Measurements from ENCODE around the gene KIF4A.

DNA sequence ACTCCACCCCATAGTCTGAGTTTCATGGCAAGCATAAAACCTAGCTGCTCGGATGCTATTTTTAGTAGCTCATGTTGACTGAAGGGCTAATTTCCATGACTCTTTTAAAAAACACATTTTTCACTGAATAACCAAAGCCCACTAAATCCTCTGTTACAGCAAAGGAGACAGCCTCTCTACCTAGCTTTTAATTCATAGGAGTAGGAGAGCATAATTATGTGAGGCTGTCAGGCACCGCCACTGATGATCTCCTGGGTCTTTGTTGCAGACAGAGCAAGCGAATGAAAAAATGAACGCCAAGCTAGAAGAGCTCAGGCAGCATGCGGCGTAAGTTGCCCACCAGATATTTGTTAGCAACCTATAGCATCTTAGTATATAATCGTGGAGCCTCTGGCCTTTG lies 53.5 kb downstream of the KIF4A start:
- TF ChIP-seq, protein P1, sequence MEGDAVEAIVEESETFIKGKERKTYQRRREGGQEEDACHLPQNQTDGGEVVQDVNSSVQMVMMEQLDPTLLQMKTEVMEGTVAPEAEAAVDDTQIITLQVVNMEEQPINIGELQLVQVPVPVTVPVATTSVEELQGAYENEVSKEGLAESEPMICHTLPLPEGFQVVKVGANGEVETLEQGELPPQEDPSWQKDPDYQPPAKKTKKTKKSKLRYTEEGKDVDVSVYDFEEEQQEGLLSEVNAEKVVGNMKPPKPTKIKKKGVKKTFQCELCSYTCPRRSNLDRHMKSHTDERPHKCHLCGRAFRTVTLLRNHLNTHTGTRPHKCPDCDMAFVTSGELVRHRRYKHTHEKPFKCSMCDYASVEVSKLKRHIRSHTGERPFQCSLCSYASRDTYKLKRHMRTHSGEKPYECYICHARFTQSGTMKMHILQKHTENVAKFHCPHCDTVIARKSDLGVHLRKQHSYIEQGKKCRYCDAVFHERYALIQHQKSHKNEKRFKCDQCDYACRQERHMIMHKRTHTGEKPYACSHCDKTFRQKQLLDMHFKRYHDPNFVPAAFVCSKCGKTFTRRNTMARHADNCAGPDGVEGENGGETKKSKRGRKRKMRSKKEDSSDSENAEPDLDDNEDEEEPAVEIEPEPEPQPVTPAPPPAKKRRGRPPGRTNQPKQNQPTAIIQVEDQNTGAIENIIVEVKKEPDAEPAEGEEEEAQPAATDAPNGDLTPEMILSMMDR (IDR thresholded peaks at IDR 0.05; ENCODE audit: low read length), result no peak
- TF ChIP-seq EZH2phosphoT487 (IDR thresholded peaks at IDR 0.05; ENCODE audit: low read length), result no peak

All from MM.1S (cell line).